ENCODE measurements around the gene LENG1.

LENG1 gene

GRCh38 chr19:54125713-54126112 lies 33.8 kb downstream of the LENG1 start:
- no peak for DNase-seq (ENCODE audit: low read depth in 1 of 2, low spot score in 1 of 2)
- H3K27me3 ChIP-seq (ENCODE audit: insufficient read depth, poor library complexity, severe bottlenecking): no peaks in the 10 kb centered on the region
- TF ChIP-seq CTCF (IDR thresholded peaks at IDR 0.05; ENCODE audit: insufficient read depth, low read length) (no peak), GABPA (IDR thresholded peaks at IDR 0.05; ENCODE audit: low read depth) (no peak), POLR2AphosphoS5 (IDR thresholded peaks at IDR 0.05; ENCODE audit: low read depth) (no peak), REST (IDR thresholded peaks at IDR 0.05; ENCODE audit: insufficient replicate concordance, low read depth) (no peak), SPI1 (IDR thresholded peaks at IDR 0.05; ENCODE audit: borderline replicate concordance, low read depth) (no peak)
- no peak overlapping the region for H3K27ac ChIP-seq (replicated peaks)
- H3K4me3 ChIP-seq (replicated peaks; ENCODE audit: insufficient read depth, low read length): no peak overlapping the region

GRCh38 chr19:54124393-54124792 lies 35.1 kb downstream of the LENG1 start:
- Histone ChIP-seq H3K4me3 (replicated peaks; ENCODE audit: insufficient read depth, low read length) (no peak overlapping the region), H3K27me3 (ENCODE audit: insufficient read depth, poor library complexity, severe bottlenecking) (no peaks in the 10 kb centered on the region), H3K27ac (replicated peaks) (no peak overlapping the region)
- no peak for DNase-seq (ENCODE audit: low read depth in 1 of 2, low spot score in 1 of 2)
- TF ChIP-seq GABPA (IDR thresholded peaks at IDR 0.05; ENCODE audit: low read depth) (no peak), POLR2AphosphoS5 (IDR thresholded peaks at IDR 0.05; ENCODE audit: low read depth) (no peak), SPI1 (IDR thresholded peaks at IDR 0.05; ENCODE audit: borderline replicate concordance, low read depth) (no peak), REST (IDR thresholded peaks at IDR 0.05; ENCODE audit: insufficient replicate concordance, low read depth) (no peak), CTCF (IDR thresholded peaks at IDR 0.05; ENCODE audit: insufficient read depth, low read length) (no peak)

GRCh38 chr19:54123682-54124081 lies 35.8 kb downstream of the LENG1 start:
- Histone ChIP-seq H3K4me3 (replicated peaks; ENCODE audit: insufficient read depth, low read length) (no peak overlapping the region), H3K27ac (replicated peaks) (no peak overlapping the region), H3K27me3 (ENCODE audit: insufficient read depth, poor library complexity, severe bottlenecking) (no peaks in the 10 kb centered on the region)
- no peak for DNase-seq (ENCODE audit: low read depth in 1 of 2, low spot score in 1 of 2)
- TF ChIP-seq GABPA (IDR thresholded peaks at IDR 0.05; ENCODE audit: low read depth) (no peak), CTCF (IDR thresholded peaks at IDR 0.05; ENCODE audit: insufficient read depth, low read length) (no peak), SPI1 (IDR thresholded peaks at IDR 0.05; ENCODE audit: borderline replicate concordance, low read depth) (no peak), REST (IDR thresholded peaks at IDR 0.05; ENCODE audit: insufficient replicate concordance, low read depth) (no peak), POLR2AphosphoS5 (IDR thresholded peaks at IDR 0.05; ENCODE audit: low read depth) (no peak)

Data from HL-60 (cell line).